ENCODE results near the gene SPG7. TPM values are rescaled to one million over a fixed set of nuclear protein-coding genes. Genes with fewer than 3 reads are reported as not detected.

The SPG7 gene
- total RNA-seq, 2 donors from 2014 or later = 72.8 to 216 TPM

DNA sequence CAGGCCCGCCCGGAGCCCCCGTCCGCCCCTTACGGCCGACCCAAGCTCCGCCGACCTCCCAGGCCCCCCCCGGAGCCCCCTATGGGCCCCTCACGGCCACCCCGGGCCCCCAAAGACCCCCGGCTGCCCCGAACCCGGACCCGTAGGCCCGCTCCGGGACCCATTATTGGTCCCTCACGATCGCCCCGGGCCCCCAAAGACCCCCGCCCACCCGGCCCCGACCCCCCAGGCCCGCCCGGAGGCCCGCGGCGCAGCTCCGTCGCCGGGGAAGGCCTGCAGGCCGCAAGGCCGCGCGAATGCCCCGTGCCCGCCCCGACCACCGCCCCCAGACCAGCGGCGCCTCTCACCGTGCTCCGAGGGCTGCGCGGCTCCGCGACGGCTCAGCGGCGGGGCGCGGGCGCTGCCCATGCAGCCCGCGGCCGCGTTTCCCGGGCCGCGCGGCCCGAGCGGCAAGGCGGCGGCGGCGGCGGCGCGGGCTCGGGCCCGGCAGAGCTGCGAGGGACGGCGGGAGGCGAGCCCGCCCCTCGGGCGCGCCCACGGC, 18.2 kb upstream of the SPG7 start:
- H3K27ac ChIP-seq = peak overlapping the region; percentile 98 to 99
- peak overlapping the region; percentile 96 for H3K4me3 ChIP-seq
- no peaks in the 10 kb centered on the region for H3K27me3 ChIP-seq
- H3K9me3 ChIP-seq = no peaks in the 10 kb centered on the region
- peaks cover 0 to 50% of the 10 kb centered on the region in 2 donors for H3K4me1 ChIP-seq
- TF ChIP-seq, protein P1, sequence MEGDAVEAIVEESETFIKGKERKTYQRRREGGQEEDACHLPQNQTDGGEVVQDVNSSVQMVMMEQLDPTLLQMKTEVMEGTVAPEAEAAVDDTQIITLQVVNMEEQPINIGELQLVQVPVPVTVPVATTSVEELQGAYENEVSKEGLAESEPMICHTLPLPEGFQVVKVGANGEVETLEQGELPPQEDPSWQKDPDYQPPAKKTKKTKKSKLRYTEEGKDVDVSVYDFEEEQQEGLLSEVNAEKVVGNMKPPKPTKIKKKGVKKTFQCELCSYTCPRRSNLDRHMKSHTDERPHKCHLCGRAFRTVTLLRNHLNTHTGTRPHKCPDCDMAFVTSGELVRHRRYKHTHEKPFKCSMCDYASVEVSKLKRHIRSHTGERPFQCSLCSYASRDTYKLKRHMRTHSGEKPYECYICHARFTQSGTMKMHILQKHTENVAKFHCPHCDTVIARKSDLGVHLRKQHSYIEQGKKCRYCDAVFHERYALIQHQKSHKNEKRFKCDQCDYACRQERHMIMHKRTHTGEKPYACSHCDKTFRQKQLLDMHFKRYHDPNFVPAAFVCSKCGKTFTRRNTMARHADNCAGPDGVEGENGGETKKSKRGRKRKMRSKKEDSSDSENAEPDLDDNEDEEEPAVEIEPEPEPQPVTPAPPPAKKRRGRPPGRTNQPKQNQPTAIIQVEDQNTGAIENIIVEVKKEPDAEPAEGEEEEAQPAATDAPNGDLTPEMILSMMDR (IDR thresholded peaks at IDR 0.05) = no peak
- no peaks in the 10 kb centered on the region for H3K36me3 ChIP-seq
- DNase-seq (ENCODE audit: low spot score) = no peak

DNA sequence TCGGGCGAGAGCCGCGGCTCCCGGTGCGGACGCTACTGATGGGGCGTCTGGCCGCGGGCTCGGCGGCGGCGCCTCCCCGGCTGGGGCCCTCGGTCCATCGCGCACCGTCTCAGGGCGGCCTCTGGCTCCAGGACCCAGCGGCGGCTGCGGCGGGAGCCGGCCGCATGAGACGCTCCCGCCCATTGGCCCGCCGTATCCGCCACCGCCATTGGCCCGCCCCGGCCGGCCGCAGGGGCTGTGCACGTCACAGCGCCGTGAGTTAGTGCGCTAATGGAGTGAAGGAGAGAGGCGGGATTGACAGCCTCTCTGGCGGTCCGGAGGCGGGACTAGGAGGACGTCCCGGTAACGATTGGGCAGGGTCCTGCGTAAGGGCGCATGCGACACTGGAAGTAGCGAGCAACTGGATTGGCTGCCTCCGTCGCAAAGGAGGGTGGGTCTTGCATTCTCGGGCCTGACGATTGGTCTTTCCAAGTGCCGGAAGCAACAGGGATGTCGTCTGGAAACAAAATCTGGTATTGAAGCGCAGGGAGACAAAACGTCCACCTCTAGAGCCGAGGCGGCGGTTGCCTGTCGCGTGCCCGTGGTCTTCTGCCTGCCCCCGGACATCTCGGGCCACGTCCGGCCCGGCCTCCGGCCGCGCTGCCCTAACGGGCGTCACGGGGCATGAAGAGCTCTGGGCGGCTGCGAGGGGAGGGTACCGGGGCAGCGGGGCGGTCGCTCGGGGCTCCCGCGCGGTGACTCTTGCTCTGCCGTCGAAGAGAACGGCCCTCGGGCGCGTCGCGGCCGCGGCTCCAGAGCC, 17.6 kb upstream of the SPG7 start, which contains the start of gene ANKRD11:
TSS of gene ANKRD11 (minus strand) at position 123 of the 799 bp plus-strand sequence. CDS start 173,542 bp downstream, outside the sequence.
- Histone ChIP-seq H3K9me3 (no peaks in the 10 kb centered on the region), H3K4me3 (peak within 1 kb of the TSS; percentile 96), H3K4me1 (peaks cover 0 to 44% of the 10 kb centered on the region in 2 donors), H3K36me3 (no peaks in the 10 kb centered on the region), H3K27ac (peak within 1 kb of the TSS; percentile 98 to 99), H3K27me3 (no peaks in the 10 kb centered on the region)
- TF ChIP-seq, protein P1 (IDR thresholded peaks at IDR 0.05) = no peak
- DNase-seq (ENCODE audit: low spot score) = peak; percentile 100

DNA sequence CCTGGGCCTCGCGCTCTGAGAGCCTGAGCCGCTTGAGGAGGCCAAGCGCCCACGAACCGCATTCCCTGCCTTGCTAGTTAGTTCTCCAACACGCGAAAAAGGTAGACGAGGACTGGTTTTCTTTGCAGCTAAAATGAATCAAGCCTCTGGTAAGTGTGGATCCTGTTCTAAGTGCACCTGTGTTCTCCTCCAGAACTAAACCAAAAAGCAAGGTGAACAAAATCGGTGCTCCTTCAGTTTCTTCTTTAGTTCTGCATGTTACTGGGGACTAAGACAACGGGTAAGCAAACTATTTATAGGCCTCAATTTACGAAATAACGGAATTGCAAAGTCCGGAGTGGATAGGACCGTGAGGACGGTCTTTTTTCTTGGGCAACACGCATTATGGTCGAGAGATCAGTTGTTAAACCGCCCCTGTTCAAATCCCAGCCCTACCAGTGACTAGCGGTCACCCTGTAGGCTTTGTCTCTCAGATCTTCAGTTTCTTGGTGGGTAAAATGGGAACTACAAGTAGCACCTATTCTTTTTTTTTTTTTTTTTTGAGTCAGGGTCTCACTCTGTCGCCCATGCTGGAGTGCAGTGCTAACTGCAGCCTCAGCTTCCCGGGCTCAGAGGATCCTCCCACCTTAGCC, 16.8 kb upstream of the SPG7 start:
- Histone ChIP-seq H3K27ac (peak overlapping the region; percentile 93), H3K36me3 (no peaks in the 10 kb centered on the region), H3K4me1 (peaks cover 0 to 36% of the 10 kb centered on the region in 2 donors), H3K4me3 (peak overlapping the region; percentile 74 to 96), H3K9me3 (no peaks in the 10 kb centered on the region), H3K27me3 (no peaks in the 10 kb centered on the region)
- TF ChIP-seq, protein P1 (IDR thresholded peaks at IDR 0.05) = no peak
- DNase-seq (ENCODE audit: low spot score) = no peak

DNA sequence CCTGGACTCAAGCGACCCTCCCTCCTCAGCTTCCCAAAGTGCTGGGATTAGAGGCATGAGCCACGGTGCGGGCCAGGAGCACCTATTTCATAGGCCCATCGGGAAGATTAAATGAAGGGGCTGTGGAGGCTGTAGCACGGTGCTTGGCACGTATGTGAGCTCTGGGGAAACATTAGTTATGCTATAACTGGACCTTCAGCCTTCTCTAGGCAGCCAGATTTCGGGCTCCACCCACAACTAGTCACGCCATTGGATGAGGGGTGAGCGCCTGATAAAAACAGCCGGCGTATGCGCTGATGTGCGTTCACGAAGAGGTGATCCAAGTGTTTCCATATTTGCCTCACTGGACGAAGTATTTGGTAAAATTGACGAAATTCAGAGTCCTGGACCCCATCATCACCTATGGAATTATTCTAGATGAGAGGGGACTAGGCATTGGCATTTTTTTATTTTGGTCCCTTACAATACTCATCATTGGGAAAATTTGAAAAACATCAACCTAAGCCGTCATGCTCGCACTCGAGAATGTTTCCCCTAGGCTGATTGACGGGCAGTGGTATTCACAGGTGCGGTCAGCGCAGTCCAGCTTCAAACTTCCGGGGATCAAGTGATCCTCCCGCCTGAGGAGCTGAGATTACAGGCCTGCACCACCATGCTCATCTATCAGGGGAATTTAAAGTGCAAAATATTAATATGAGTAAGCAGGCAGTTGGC, 16.1 kb upstream of the SPG7 start:
- Histone ChIP-seq H3K27ac (peak overlapping the region; percentile 93), H3K36me3 (no peaks in the 10 kb centered on the region), H3K9me3 (no peaks in the 10 kb centered on the region), H3K4me1 (peaks cover 0 to 30% of the 10 kb centered on the region in 2 donors), H3K27me3 (no peaks in the 10 kb centered on the region), H3K4me3 (peak overlapping the region in 1 of 2 donors; percentile 96)
- TF ChIP-seq, protein P1 (IDR thresholded peaks at IDR 0.05) = no peak
- DNase-seq (ENCODE audit: low spot score) = no peak

DNA sequence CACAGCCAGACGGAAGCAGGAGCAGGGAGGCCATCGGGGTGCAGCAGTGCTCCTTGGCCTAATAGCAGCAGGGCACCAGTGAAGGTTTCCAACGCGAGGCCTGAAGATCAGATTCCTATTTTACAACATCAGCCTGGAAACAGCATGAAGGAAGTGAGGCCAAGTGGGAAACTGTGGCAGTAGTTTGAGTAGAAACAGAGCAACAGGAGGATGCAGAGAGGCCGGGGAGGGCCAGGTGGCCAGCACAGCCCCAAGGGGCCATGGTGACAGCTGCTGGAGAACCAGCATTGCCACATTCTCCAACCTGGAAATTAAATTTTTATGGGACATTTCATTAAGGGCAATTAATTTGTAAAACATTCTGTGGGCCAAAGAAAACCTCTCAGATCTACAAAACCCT, 14.4 kb upstream of the SPG7 start:
- no peak overlapping the region for H3K27ac ChIP-seq
- no peaks in the 10 kb centered on the region for H3K27me3 ChIP-seq
- DNase-seq (ENCODE audit: low spot score) = no peak
- peaks cover 0 to 14% of the 10 kb centered on the region in 2 donors for H3K4me1 ChIP-seq
- no peak overlapping the region for H3K4me3 ChIP-seq
- no peaks in the 10 kb centered on the region for H3K36me3 ChIP-seq
- no peaks in the 10 kb centered on the region for H3K9me3 ChIP-seq
- TF ChIP-seq, protein P1 (IDR thresholded peaks at IDR 0.05) = no peak

All from right atrium auricular region (tissue), 2 donors.